Neutrophil (primary cell): ENCODE results near the gene MGMT.

Experiments used
- H3K27ac ChIP-seq: fragments of 200-600 bp; sonication (generic); 2 replicates; pipeline ENCODE4 v1.5.1; 2016; ENCODE audit warnings: mild to moderate bottlenecking, moderate library complexity
- H3K27me3 ChIP-seq: fragments of 200-600 bp; sonication (generic); 2 replicates; pipeline ENCODE4 v1.6.0; 2016; ENCODE audit warnings: mild to moderate bottlenecking
- H3K36me3 ChIP-seq: fragments of 200-600 bp; sonication (generic); 2 replicates; pipeline ENCODE4 v1.5.1; 2017
- H3K4me1 ChIP-seq, 2 experiments: fragments of 200-600 bp in 1 of 2; sonication (generic) in 1 of 2; 1 replicate in 1 of 2; 2 replicates in 1 of 2; pipeline versions ENCODE4 v1.5.1 to v1.6.1; 2013 to 2016; ENCODE audit warnings: low read depth in 1 of 2, low read length in 1 of 2, mild to moderate bottlenecking in 1 of 2, moderate library complexity in 1 of 2; ENCODE audit not compliant: control insufficient read depth in 1 of 2, insufficient read depth in 1 of 2
- H3K4me3 ChIP-seq, 2 experiments: fragments of 200-600 bp in 1 of 2; sonication (generic) in 1 of 2; 1 replicate in 1 of 2; 2 replicates in 1 of 2; pipeline ENCODE4 v1.5.1; 2013 to 2016; ENCODE audit warnings: low read depth in 1 of 2, low read length in 1 of 2, mild to moderate bottlenecking in 1 of 2, moderate library complexity in 1 of 2
- H3K9me3 ChIP-seq: fragments of 200-600 bp; sonication (generic); 2 replicates; pipeline ENCODE4 v1.5.1; 2016
- CTCF ChIP-seq: fragments of 200-600 bp; sonication (generic); IDR thresholded peaks from 2 replicates; pipeline ENCODE4 v1.5.1; 2016; ENCODE audit warnings: antibody characterized with exemption

MGMT gene

GRCh38 chr10:129474642-129475041 is 7.6 kb downstream of the MGMT start:
- no peaks in the 10 kb centered on the region for H3K4me1 ChIP-seq
- H3K27me3 ChIP-seq = no peaks in the 10 kb centered on the region
- no peak overlapping the region for H3K4me3 ChIP-seq
- H3K27ac ChIP-seq = no peak overlapping the region
- H3K9me3 ChIP-seq = no peaks in the 10 kb centered on the region
- H3K36me3 ChIP-seq = no peaks in the 10 kb centered on the region
- no peak for TF ChIP-seq CTCF

- TF ChIP-seq CTCF = no peak
- no peak overlapping the region for H3K27ac ChIP-seq
- no peaks in the 10 kb centered on the region for H3K9me3 ChIP-seq
- no peaks in the 10 kb centered on the region for H3K4me1 ChIP-seq
- no peak overlapping the region for H3K4me3 ChIP-seq
- no peaks in the 10 kb centered on the region for H3K36me3 ChIP-seq
- H3K27me3 ChIP-seq = no peaks in the 10 kb centered on the region
Measured at GRCh38 chr10:129476431-129476830, 9.4 kb downstream of the MGMT start.

GRCh38 chr10:129477051-129477450 is 10.0 kb downstream of the MGMT start:
- no peaks in the 10 kb centered on the region for H3K4me1 ChIP-seq

GRCh38 chr10:129481641-129482040 is 14.6 kb downstream of the MGMT start:
- H3K36me3 ChIP-seq = no peaks in the 10 kb centered on the region
- no peaks in the 10 kb centered on the region for H3K27me3 ChIP-seq
- H3K9me3 ChIP-seq = peaks cover 18% of the 10 kb centered on the region
- H3K4me3 ChIP-seq = no peak overlapping the region
- no peak overlapping the region for H3K27ac ChIP-seq
- no peaks in the 10 kb centered on the region for H3K4me1 ChIP-seq
- TF ChIP-seq CTCF = no peak

More at GRCh38 chr10:129477051-129477450, 10.0 kb downstream of the MGMT start:
- H3K27ac ChIP-seq = no peak overlapping the region
- H3K27me3 ChIP-seq = no peaks in the 10 kb centered on the region
- no peaks in the 10 kb centered on the region for H3K9me3 ChIP-seq
- H3K4me3 ChIP-seq = no peak overlapping the region
- no peaks in the 10 kb centered on the region for H3K36me3 ChIP-seq
- TF ChIP-seq CTCF = no peak

- Histone ChIP-seq H3K27ac (no peak overlapping the region), H3K9me3 (peaks cover 18% of the 10 kb centered on the region), H3K27me3 (no peaks in the 10 kb centered on the region), H3K4me3 (no peak overlapping the region), H3K36me3 (no peaks in the 10 kb centered on the region), H3K4me1 (no peaks in the 10 kb centered on the region)
- no peak for TF ChIP-seq CTCF
Measured at GRCh38 chr10:129483430-129484010, 16.5 kb downstream of the MGMT start.

GRCh38 chr10:129486805-129487204 is 19.8 kb downstream of the MGMT start:
- H3K9me3 ChIP-seq = peaks cover 31% of the 10 kb centered on the region
- no peaks in the 10 kb centered on the region for H3K36me3 ChIP-seq
- no peaks in the 10 kb centered on the region for H3K27me3 ChIP-seq
- no peak overlapping the region for H3K27ac ChIP-seq
- H3K4me3 ChIP-seq = no peak overlapping the region
- no peaks in the 10 kb centered on the region for H3K4me1 ChIP-seq
- TF ChIP-seq CTCF = no peak
